ENCODE results near the gene NAT8L. TPM values are rescaled to one million over a fixed set of nuclear protein-coding genes. Genes with fewer than 3 reads are reported as not detected.

Gene NAT8L
- total RNA-seq, 1 experiment from 2014 or later, result 9.2 TPM

- ChIA-PET POLR2A (interaction anchor here (0.7 kb wide), 1 partner anchor 708 kb away, joined by 4 read pairs; no protein-coding TSS in a partner anchor), RAD21 (ENCODE audit: low non-redundant PET in 1 of 2, low total read pairs in 2 of 2, uncharacterized antibody in 2 of 2, unreplicated experiment in 2 of 2) (no interaction called here)
Measured at GRCh38 chr4:2062808-2063524, 3.8 kb downstream of the NAT8L start.

More at GRCh38 chr4:2062808-2063524, 3.8 kb downstream of the NAT8L start:
- intact Hi-C loops (cut with micrococcal nuclease), result no loop called here
- no peak for ATAC-seq
- H3K36me3 ChIP-seq (ENCODE audit: control insufficient read depth in 1 of 2, insufficient read depth in 2 of 2, low read length in 2 of 2), result no peaks in the 10 kb centered on the region
- no peaks in the 10 kb centered on the region for H3K79me2 ChIP-seq (ENCODE audit: insufficient read depth, low read length)
- DNase-seq (ENCODE audit: low read depth, low spot score), result no peak
- no peaks in the 10 kb centered on the region for H3K27me3 ChIP-seq (ENCODE audit: insufficient read depth, low read length)
- no peaks in the 10 kb centered on the region for H3K9me3 ChIP-seq (ENCODE audit: control insufficient read depth in 1 of 2, insufficient read depth in 1 of 2, low read depth in 1 of 2, low read length in 2 of 2)
- no peak overlapping the region for H3K27ac ChIP-seq (ENCODE audit: low read depth, low read length)
- no peaks in the 10 kb centered on the region for H4K20me1 ChIP-seq (ENCODE audit: insufficient read depth)
- no peaks in the 10 kb centered on the region for H3K9me2 ChIP-seq (ENCODE audit: insufficient read depth)
- no peak overlapping the region for H2AFZ ChIP-seq (ENCODE audit: low read depth, low read length, poor library complexity, severe bottlenecking)
- TF ChIP-seq EZH2 (IDR thresholded peaks at IDR 0.05) (no peak), CBX3 (IDR thresholded peaks at IDR 0.05; ENCODE audit: low read depth) (no peak), JUND (IDR thresholded peaks at IDR 0.05) (no peak), ZFX (IDR thresholded peaks at IDR 0.05) (no peak), CEBPB (IDR thresholded peaks at IDR 0.05; ENCODE audit: low read depth) (no peak), SRF (IDR thresholded peaks at IDR 0.05; ENCODE audit: low read depth) (no peak), SP1 (IDR thresholded peaks at IDR 0.05; ENCODE audit: low read depth) (no peak), ZBTB33 (IDR thresholded peaks at IDR 0.05; ENCODE audit: extremely low read depth, insufficient replicate concordance, low read length) (no peak), POLR2A (IDR thresholded peaks at IDR 0.05; ENCODE audit: borderline replicate concordance, extremely low read depth, insufficient read depth, insufficient read length) (no peak), EGR1 (IDR thresholded peaks at IDR 0.05; ENCODE audit: low read depth) (no peak), TCF7L2 (IDR thresholded peaks at IDR 0.05; ENCODE audit: borderline replicate concordance, extremely low read depth, insufficient read depth, insufficient read length) (no peak), ATF3 (IDR thresholded peaks at IDR 0.05) (no peak), REST (IDR thresholded peaks at IDR 0.05; ENCODE audit: low read depth) (no peak)
- peaks cover 0 to 23% of the 10 kb centered on the region in 2 experiments; a peak in 2 of 4 replicates for H3K4me1 ChIP-seq (ENCODE audit: control insufficient read depth in 1 of 2, insufficient read depth in 2 of 2, low read length in 2 of 2)
- CTCF ChIA-PET, result no interaction called here
- BruUV-seq (replicated peaks), result no TSS peak
- no peak overlapping the region for H3K9ac ChIP-seq (ENCODE audit: low read length)
- no peak overlapping the region for H3K4me3 ChIP-seq (replicated peaks in 1 of 2; ENCODE audit: low read depth in 1 of 2, low read length in 2 of 2)
- no peak overlapping the region for H3K4me2 ChIP-seq (ENCODE audit: low read length)
